ENCODE measurements around the gene CS. TPM values are rescaled to one million over a fixed set of nuclear protein-coding genes. Genes with fewer than 3 reads are reported as not detected.
A peak's percentile ranks its signal among the peaks of the same experiment; 100 is the strongest.
"Not testable (repeated sequence)": the region's sequence is repeated elsewhere in the genome, so short reads cannot be mapped to it uniquely, and the experiment has no call there.

CS gene
- total and polyA plus RNA-seq, 7 experiments from 2014 or later, result 57.6 to 241 (median 132) TPM

GRCh38 chr12:56267443-56268071 lies 32.6 kb downstream of the CS start:
- H3K36me3 ChIP-seq (ENCODE audit: control insufficient read depth in 2 of 3, insufficient read depth in 3 of 3, low read length in 3 of 3), result peaks cover 0 to 11% (median 0%) of the 10 kb centered on the region in 3 experiments
- DNase-seq (no peak), ATAC-seq (no peak)
- peak overlapping the region; percentile 88 for H3K4me3 ChIP-seq (ENCODE audit: low read length)
- peaks cover 0 to 8% of the 10 kb centered on the region in 2 donors for H3K4me1 ChIP-seq (ENCODE audit: control insufficient read depth in 2 of 2, insufficient read depth in 2 of 2, low read length in 2 of 2)
- H3K4me1 Mint-ChIP-seq, result peaks cover 0 to 22% (median 20%) of the 10 kb centered on the region in 7 donors
- ChIA-PET CTCF (interaction anchor here (0.6 to 2.3 kb wide), 8 partner anchors 11 to 196 kb away, joined by 3 to 6 read pairs (median 4); partner anchors contain the start of genes SMARCC2 and TIMELESS), POLR2A (interaction anchor here (1.0 to 2.0 kb wide), 11 partner anchors 9 to 201 kb away, joined by 3 to 16 read pairs (median 5); partner anchors contain the start of genes ANKRD52, RNF41, SPRYD4 and ZC3H10)
- peaks cover 0 to 15% (median 2%) of the 10 kb centered on the region in 5 donors for H3K36me3 Mint-ChIP-seq
- H3K27me3 Mint-ChIP-seq, result no peaks in the 10 kb centered on the region
- intact Hi-C loops (cut with micrococcal nuclease), result loop anchor here (1.0 to 5.0 kb wide), 8 partner anchors 9 to 1165 kb away; partner anchors contain the start of genes ZC3H10 (in 2 of the 2), ANKRD52 (in 1 of the 2), CS (in 1 of the 2) and INHBC (in 1 of the 2)
- peak overlapping the region; percentile 75 to 97 (median 84) for H3K27ac Mint-ChIP-seq
- H3K9me3 Mint-ChIP-seq, result peaks cover 0 to 2% (median 0%) of the 10 kb centered on the region in 11 donors
- H3K9me3 ChIP-seq (ENCODE audit: control insufficient read depth in 2 of 3, low read length in 3 of 3), result no peaks in the 10 kb centered on the region
- no peaks in the 10 kb centered on the region for H3K27me3 ChIP-seq (ENCODE audit: control insufficient read depth in 2 of 2, insufficient read depth in 2 of 2, low read length in 2 of 2)
- H3K4me3 Mint-ChIP-seq, result peak overlapping the region; percentile 80 to 100 (median 92)
- peak overlapping the region; percentile 94 for H3K27ac ChIP-seq (ENCODE audit: low read depth, low read length)

- CTCF ChIA-PET, result interaction anchor here (0.6 to 2.3 kb wide), 11 partner anchors 9 to 197 kb away, joined by 3 to 6 read pairs (median 4); partner anchors contain the start of genes ANKRD52, RNF41, SMARCC2 and TIMELESS
- Histone ChIP-seq H3K4me1 (ENCODE audit: control insufficient read depth in 2 of 2, insufficient read depth in 2 of 2, low read length in 2 of 2) (peaks cover 0 to 8% of the 10 kb centered on the region in 2 donors), H3K9me3 (ENCODE audit: control insufficient read depth in 2 of 3, low read length in 3 of 3) (no peaks in the 10 kb centered on the region), H3K36me3 (ENCODE audit: control insufficient read depth in 2 of 3, insufficient read depth in 3 of 3, low read length in 3 of 3) (peaks cover 0 to 7% (median 0%) of the 10 kb centered on the region in 3 experiments), H3K27me3 (ENCODE audit: control insufficient read depth in 2 of 2, insufficient read depth in 2 of 2, low read length in 2 of 2) (no peaks in the 10 kb centered on the region), H3K27ac (ENCODE audit: low read depth, low read length) (peak within 1 kb of the TSS; percentile 94), H3K4me3 (ENCODE audit: low read length) (peak within 1 kb of the TSS; percentile 88)
- POLR2A ChIA-PET, result interaction anchor here (0.7 to 2.0 kb wide), 16 partner anchors 9 to 202 kb away, joined by 3 to 16 read pairs (median 4); partner anchors contain the start of genes ANKRD52, IL23A, RNF41 and RPL41
- peak within 1 kb of the TSS; percentile 89 to 97 (median 94) for H3K27ac Mint-ChIP-seq
- ATAC-seq (peak; percentile 93), DNase-seq (peak; percentile 78 to 92 (median 89))
- peaks cover 0 to 8% (median 2%) of the 10 kb centered on the region in 5 donors for H3K36me3 Mint-ChIP-seq
- intact Hi-C loops (cut with micrococcal nuclease), result loop anchor here (1.0 to 5.0 kb wide), 12 partner anchors 9 to 1165 kb away; partner anchors contain the start of genes ANKRD52 (in 2 of the 2), CS (in 2 of the 2), STAT2 (in 2 of the 2) and ZC3H10 (in 2 of the 2)
- peaks cover 0 to 22% (median 20%) of the 10 kb centered on the region in 7 donors for H3K4me1 Mint-ChIP-seq
- peaks cover 0 to 2% (median 0%) of the 10 kb centered on the region in 5 donors for H3K27me3 Mint-ChIP-seq
- peaks cover 0 to 2% (median 0%) of the 10 kb centered on the region in 11 donors for H3K9me3 Mint-ChIP-seq
- peak within 1 kb of the TSS; percentile 83 to 100 (median 96) for H3K4me3 Mint-ChIP-seq
Measured at GRCh38 chr12:56266693-56267442, 33.3 kb downstream of the CS start, which contains the start of gene COQ10A. COQ10A (plus strand) TSS chr12:56266942; CDS start chr12:56267119, 177 bp downstream.

- ATAC-seq; DNase-seq; H3K36me3 Mint-ChIP-seq; H3K27me3 ChIP-seq (ENCODE audit: control insufficient read depth in 2 of 2, insufficient read depth in 2 of 2, low read length in 2 of 2); H3K9me3 ChIP-seq (ENCODE audit: control insufficient read depth in 2 of 3, low read length in 3 of 3); H3K9me3 Mint-ChIP-seq; H3K36me3 ChIP-seq (ENCODE audit: control insufficient read depth in 2 of 3, insufficient read depth in 3 of 3, low read length in 3 of 3); H3K27me3 Mint-ChIP-seq; H3K4me1 ChIP-seq (ENCODE audit: control insufficient read depth in 2 of 2, insufficient read depth in 2 of 2, low read length in 2 of 2): not testable (repeated sequence)
- Histone ChIP-seq H3K27ac (ENCODE audit: low read depth, low read length) (peak overlapping the region; percentile 94), H3K4me3 (ENCODE audit: low read length) (peak overlapping the region; percentile 88)
- Mint-ChIP-seq H3K4me1 (peaks cover 0 to 22% (median 20%) of the 10 kb centered on the region in 7 donors), H3K4me3 (peak overlapping the region; percentile 83 to 100 (median 96)), H3K27ac (peak overlapping the region; percentile 89 to 97 (median 94))
- ChIA-PET POLR2A (interaction anchor here (0.7 to 2.0 kb wide), 12 partner anchors 8 to 198 kb away, joined by 3 to 16 read pairs (median 4); partner anchors contain the start of genes ANKRD52, IL23A, RNF41 and RPL41), CTCF (interaction anchor here (0.8 to 1.9 kb wide), 7 partner anchors 8 to 445 kb away, joined by 3 to 6 read pairs (median 4); partner anchors contain the start of genes ANKRD52, RNF41, SMARCC2 and ZC3H10)
- intact Hi-C loops (cut with micrococcal nuclease), result loop anchor here (1.0 to 5.0 kb wide), 11 partner anchors 8 to 1166 kb away; partner anchors contain the start of genes ZC3H10 (in 2 of the 2), ANKRD52 (in 1 of the 2), CS (in 1 of the 2) and INHBC (in 1 of the 2)
Measured at GRCh38 chr12:56266068-56266692, 34.0 kb downstream of the CS start.

GRCh38 chr12:56262955-56263354 lies 37.2 kb downstream of the CS start:
- peaks cover 4 to 27% (median 25%) of the 10 kb centered on the region in 7 donors for H3K4me1 Mint-ChIP-seq
- H3K4me3 Mint-ChIP-seq; intact Hi-C loops (cut with micrococcal nuclease); H3K9me3 Mint-ChIP-seq; H3K27ac Mint-ChIP-seq; H3K36me3 Mint-ChIP-seq; H3K4me3 ChIP-seq (ENCODE audit: low read length); H3K9me3 ChIP-seq (ENCODE audit: control insufficient read depth in 2 of 3, low read length in 3 of 3); CTCF ChIA-PET; DNase-seq; H3K27me3 Mint-ChIP-seq; ATAC-seq; H3K27ac ChIP-seq (ENCODE audit: low read depth, low read length); H3K36me3 ChIP-seq (ENCODE audit: control insufficient read depth in 2 of 3, insufficient read depth in 3 of 3, low read length in 3 of 3); H3K27me3 ChIP-seq (ENCODE audit: control insufficient read depth in 2 of 2, insufficient read depth in 2 of 2, low read length in 2 of 2): not testable (repeated sequence)
- H3K4me1 ChIP-seq (ENCODE audit: control insufficient read depth in 2 of 2, insufficient read depth in 2 of 2, low read length in 2 of 2), result peaks cover 6 to 12% of the 10 kb centered on the region in 2 donors
- POLR2A ChIA-PET, result interaction anchor here (0.7 kb wide), 2 partner anchors 120 to 140 kb away, joined by 3 to 5 read pairs; no protein-coding TSS in a partner anchor

GRCh38 chr12:56261503-56262232 lies 38.5 kb downstream of the CS start:
- Mint-ChIP-seq H3K9me3 (peaks cover 0 to under 1% (median 0%) of the 10 kb centered on the region in 11 donors), H3K36me3 (no peaks in the 10 kb centered on the region), H3K27me3 (peaks cover 0 to 2% (median 0%) of the 10 kb centered on the region in 5 donors), H3K27ac (no peak overlapping the region), H3K4me3 (no peak overlapping the region), H3K4me1 (peaks cover 4 to 23% (median 22%) of the 10 kb centered on the region in 7 donors)
- Histone ChIP-seq H3K4me1 (ENCODE audit: control insufficient read depth in 2 of 2, insufficient read depth in 2 of 2, low read length in 2 of 2) (peaks cover 14 to 16% of the 10 kb centered on the region in 2 donors), H3K27ac (ENCODE audit: low read depth, low read length) (no peak overlapping the region), H3K4me3 (ENCODE audit: low read length) (no peak overlapping the region), H3K9me3 (ENCODE audit: control insufficient read depth in 2 of 3, low read length in 3 of 3) (no peaks in the 10 kb centered on the region), H3K27me3 (ENCODE audit: control insufficient read depth in 2 of 2, insufficient read depth in 2 of 2, low read length in 2 of 2) (no peaks in the 10 kb centered on the region), H3K36me3 (ENCODE audit: control insufficient read depth in 2 of 3, insufficient read depth in 3 of 3, low read length in 3 of 3) (peaks cover 0 to 4% (median 0%) of the 10 kb centered on the region in 3 experiments)
- DNase-seq (no peak), ATAC-seq (no peak)
- intact Hi-C loops (cut with micrococcal nuclease), result no loop called here
- ChIA-PET CTCF (no interaction called here), POLR2A (interaction anchor here (1.4 kb wide), 1 partner anchor 9 kb away, joined by 3 read pairs; no protein-coding TSS in a partner anchor)
